AG08396 (cell line): ENCODE data around the gene RPS6KC1.
A peak's percentile ranks its signal among the peaks of the same experiment; 100 is the strongest.
"Not testable (repeated sequence)": the region's sequence is repeated elsewhere in the genome, so short reads cannot be mapped to it uniquely, and the experiment has no call there.

Experiments used
- DNase-seq: peaks from one replicate; pipeline ENCODE4 v3.0.0; 2012; ENCODE audit warnings: low spot score, mixed read lengths

RPS6KC1 gene

DNA sequence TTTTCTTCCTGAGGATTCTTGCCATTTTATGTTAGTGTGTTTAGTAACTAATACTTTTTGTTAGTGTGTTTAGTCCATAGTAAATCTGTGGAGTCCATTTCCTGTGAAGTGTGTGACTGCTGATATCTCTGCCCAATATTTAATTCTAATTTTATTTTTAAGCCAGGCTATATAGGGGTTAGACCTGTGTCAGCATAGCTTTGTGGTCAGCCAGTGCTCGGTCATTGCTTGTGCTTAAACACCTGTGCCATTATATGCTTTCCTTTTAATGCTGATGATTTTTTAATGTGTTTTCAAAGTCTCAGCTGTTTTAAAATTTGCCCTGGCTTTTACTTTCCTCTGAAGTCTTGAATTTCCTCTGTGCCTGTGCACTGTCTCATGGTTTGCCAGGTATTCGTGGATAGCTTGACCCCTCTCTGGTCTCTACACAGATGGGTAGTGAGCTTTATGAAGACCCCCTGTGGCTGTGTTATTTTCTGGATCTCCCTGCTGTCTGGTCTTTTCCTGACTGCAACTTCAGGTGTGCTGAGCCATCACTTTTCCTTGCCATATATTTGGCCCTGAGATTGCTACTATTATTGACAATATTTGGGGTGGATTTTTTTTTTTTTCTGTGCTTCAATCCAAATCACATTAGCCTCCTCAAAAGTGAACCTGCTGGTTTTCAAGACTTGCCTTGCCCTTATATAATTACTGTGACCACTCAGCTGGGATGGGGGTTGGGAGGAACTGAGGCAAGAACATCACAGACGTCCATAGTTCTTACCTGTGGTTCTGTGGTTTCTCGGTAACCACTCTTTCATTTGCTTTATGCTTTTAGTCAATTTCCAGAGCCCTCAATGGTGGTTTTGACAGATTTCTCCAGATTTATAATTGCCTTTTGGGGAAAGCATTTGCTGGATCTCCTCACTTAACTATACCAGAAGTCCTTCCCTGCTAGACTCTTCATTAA, 59.6 kb downstream of the RPS6KC1 start:
- no peak for DNase-seq

DNA sequence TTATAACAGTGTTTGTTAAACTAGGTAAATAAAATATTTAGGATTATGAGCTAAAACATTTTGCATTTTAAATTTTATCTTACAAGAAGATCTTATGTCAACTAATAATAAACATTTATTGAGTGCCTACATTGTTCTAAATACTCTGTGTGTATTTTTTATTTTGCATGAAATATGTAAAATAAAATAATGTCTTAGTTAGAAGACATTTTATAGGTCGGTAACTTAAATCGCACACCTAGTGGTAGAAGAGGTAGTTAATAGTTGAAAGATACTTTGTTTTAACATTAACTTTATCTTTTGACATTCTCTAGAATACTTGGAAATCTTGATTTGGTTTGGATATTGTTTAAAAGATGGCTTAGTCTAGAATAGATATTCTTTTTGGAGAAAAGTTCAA, 60.5 kb downstream of the RPS6KC1 start:
- no peak for DNase-seq

DNA sequence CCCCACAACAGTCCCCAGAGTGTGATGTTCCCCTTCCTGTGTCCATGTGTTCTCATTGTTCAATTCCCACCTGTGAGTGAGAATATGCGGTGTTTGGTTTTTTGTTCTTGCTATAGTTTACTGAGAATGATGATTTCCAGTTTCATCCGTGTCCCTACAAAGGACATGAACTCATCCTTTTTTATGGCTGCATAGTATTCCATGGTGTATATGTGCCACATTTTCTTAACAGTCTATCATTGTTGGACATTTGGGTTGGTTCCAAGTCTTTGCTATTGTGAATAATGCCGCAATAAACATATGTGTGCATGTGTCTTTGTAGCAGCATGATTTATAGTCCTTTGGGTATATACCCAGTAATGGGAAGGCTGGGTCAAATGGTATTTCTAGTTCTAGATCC, 61.7 kb downstream of the RPS6KC1 start:
- not testable (repeated sequence) for DNase-seq

DNA sequence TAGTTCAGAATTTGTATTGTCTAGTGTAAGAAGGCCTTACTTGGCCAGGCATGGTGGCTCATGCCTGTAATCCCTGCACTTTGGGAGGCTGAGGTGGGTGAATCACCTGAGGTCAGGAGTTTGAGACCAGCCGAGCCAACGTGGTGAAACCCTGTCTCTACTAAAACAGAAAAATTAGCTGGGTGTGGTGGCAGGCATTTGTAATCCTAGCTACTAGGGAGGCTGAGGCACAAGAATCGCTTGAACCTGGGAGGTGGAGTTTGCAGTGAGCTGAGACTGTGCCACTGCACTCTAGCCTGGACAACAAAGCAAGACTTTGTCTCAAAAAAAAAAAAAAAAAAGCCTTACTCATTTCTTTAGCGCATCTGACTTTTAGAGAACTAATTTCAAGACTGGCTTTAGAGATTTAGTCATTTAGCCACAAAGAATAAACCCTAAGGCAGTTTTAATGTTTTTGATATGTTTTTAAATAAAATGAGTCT, 66.7 kb downstream of the RPS6KC1 start:
- not testable (repeated sequence) for DNase-seq

DNA sequence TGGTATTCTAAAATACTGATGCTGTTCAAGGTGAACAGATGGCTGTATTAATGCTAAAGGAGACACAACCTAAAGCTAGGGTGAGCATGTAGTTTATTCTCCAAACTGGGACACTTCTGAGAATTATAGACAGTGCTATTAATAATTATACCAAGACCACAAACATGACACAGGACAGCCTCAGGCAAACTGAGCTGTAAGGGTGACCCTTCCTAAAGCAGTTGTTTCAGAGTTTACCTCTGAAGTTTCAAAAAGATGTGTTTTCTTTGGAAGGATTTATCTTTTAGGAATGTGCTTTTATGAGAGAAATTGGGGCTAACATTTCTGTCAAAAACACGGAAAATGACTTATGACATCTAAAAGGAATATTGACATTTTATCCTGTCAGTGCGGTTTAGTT, 68.8 kb downstream of the RPS6KC1 start:
- no peak for DNase-seq

DNA sequence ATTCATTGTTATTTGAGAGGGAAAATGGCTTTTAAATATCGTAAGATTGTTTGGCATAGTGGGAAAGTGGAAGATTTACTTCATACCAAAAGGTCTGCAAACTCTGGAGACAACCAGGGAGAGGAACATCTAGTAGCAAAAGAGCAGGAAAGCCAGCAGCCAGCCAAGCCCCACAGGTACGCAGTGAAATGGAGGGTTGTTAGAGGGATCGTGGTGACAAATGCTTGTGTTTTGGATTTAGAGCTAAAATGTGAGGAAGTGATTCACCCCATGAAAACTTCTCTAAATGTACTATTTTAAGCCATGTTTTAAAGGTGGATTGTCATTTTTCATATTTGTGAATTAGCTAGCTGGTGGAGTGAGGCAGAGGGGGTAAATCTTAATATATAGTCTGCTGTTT, 69.3 kb downstream of the RPS6KC1 start:
- no peak for DNase-seq

DNA sequence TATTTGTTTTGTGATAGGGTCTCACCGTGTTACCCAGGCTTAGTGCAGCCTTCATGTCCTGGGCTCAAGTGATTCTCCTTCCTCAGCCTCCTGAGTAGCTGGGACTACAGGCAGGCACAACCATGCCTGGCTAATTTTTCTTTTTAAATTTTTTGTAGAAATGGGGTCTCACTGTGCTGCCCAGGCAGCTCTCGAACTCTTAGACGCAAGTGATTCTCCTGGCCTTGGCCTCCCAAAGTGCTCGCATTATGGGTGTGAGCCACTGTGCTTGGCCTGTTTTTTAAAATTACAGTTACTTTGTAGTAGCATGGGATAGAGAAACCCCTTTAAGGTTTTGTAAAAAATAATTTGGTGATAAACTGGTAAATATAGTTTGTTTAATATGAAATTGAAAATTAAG, 69.9 kb downstream of the RPS6KC1 start:
- no peak for DNase-seq

DNA sequence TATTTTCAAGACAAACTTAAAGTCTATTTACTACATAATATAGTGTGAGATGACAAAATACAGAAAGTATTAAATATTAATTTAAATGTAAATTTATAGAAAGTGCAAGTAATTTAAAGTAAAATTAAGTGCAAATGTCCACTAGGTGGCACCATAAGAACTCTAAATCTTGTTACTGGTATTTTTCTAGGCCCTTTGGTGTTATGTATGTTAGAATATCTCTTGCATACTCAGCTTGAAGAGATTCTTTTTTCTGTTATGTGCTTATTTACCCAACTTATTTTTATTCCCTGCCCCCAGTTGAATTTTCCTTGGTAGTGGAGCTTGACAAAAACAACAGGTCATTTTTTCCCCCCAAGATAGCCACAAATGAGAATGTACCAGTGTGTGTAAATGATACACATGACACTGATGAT, 71.5 kb downstream of the RPS6KC1 start:
- DNase-seq: peak; percentile 6

DNA sequence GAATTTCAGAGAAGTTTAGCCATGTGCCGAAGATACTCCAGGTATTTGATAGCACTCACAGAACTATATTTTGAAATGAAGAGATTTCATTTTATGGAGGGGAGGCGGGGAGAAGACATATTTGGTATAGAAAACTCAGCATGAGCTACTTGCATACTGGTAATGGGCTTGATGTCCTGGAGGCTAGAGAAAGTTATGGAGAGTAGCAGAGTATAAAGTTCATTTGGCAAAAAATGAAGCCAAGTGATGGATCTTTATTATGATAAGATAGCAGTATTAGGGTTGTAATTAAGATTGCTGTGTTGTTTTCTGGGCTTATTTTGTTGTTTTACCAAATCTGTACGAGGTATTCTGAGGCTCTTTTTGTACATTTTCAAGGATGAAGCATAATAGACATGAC, 72.0 kb downstream of the RPS6KC1 start:
- DNase-seq: no peak

DNA sequence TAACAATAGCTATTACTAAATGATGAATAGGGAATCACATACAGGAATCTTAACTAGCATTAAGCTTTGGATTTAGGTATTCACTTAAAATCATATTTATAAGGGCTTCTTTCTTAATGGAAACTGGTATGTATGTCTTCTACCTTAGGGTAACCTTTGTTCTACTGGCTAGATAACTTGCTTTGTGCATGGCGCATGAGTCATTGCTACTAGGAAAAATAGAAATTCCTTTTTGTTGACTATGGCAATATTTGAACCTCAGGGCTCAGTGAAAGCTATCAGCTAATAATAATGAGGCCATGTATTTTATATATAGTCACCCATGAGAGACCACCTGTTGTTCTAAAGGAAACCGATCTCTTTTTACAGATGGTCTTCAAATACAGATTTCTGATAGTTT, 72.5 kb downstream of the RPS6KC1 start:
- peak; percentile 5 for DNase-seq

DNA sequence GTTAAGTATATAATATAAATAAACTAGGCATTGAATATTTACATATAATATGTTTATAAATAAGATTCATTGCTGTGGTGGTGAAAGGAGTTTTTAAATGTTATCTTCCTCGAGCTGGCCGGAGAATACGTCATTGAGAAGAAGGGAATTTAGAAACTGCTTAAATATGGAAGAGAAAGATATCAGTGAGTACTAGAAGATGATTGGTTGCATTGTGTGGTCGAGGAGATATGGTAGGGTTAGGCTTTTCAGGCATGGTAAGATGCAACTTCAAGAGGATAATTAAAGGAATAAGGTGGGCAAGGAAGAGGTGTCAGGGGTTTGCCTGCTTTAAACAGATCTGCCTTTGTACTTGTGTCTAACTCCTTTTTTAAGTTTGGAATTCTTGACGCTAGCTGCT, 73.5 kb downstream of the RPS6KC1 start:
- DNase-seq: no peak

DNA sequence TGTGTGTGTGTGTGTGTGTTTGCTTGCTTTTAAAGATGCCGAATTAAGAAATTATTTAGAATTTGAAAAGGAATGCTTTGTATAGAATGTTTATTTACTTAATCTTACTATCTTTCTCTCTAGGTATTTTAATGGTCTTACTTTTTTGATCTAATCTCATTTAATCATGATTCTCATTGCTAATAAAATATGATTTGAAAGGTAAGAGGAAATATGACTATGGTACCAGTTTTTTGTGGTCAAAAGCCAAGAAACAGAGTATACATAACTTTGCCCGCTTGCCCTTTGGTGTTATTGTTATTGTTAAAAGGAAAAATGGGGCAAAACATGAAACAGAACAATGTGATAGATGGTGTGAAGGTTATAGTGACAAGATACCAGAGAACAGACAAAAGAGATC, 74.6 kb downstream of the RPS6KC1 start:
- DNase-seq: no peak

DNA sequence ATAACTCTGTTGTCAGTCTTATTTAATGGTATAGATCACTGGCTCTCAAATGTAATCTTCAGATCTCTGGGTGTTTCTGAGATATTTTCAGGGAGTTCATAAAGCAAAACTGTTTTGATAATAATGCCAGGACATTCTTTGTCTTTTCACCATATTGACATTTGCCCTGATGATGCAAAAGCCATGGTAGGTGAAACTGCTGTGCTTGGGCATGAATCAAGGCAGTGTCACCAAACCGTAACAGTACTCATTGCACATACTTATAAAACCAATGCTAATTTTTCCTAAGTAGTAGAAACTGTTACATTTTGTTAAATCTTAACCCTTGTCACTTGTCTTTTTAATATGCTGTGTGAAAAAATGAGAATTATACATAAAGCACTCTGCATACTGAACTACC, 76.0 kb downstream of the RPS6KC1 start:
- DNase-seq: no peak

DNA sequence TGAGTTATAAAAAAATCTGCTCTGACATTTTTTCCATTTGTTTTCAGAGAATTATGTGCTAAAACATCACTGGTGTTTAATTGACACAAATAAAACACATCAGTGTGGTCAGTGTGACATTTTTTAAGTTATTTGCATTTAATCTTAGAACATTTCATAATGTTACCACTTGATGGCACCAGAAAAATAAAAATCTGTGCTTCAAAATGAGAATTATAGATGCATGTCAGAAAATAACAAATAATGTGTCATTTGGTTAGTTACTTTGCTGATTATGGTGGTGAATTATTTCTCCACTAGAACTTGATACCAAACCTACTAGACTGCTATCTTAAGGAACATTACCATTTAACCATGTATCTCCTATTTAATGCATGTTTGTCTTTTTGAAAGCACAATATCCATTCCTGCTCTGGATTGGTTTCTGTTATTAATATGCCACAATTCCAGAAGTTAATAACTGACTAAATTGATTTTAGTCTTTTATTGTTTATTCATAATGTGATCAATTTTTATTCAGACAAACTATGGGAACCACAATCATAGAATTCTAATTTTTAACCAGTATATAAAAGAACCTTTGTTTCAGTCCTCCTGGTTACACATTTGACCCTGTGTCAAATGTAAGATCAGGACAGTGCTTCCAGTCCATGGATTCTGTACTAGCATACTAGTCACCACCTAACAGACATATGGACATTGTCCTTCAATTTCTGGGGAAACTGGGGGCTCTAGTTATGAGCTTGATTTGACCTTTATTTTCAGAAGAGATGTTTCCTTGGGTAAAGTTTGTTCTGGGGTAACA, 81.0 kb downstream of the RPS6KC1 start:
- no peak for DNase-seq

DNA sequence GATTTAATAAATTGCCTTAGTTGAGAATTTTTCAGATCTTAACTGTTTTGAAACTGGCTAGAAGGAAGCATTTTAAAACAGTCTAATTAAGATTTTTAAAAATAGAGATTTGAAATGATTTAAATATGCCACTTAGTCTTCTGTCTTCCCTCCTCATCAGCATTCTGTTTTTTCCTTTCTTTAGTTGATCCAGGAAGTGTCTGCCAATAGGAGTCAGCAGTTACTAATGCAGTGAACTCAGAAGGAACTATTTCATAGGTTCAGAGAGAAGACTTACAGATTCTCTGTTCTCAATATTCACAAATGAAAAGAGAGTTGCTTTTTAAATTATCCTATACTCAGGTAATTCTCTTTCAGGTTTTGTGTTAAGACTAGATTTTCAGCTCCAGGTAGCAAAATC, 84.5 kb downstream of the RPS6KC1 start:
- DNase-seq: peak; percentile 11

DNA sequence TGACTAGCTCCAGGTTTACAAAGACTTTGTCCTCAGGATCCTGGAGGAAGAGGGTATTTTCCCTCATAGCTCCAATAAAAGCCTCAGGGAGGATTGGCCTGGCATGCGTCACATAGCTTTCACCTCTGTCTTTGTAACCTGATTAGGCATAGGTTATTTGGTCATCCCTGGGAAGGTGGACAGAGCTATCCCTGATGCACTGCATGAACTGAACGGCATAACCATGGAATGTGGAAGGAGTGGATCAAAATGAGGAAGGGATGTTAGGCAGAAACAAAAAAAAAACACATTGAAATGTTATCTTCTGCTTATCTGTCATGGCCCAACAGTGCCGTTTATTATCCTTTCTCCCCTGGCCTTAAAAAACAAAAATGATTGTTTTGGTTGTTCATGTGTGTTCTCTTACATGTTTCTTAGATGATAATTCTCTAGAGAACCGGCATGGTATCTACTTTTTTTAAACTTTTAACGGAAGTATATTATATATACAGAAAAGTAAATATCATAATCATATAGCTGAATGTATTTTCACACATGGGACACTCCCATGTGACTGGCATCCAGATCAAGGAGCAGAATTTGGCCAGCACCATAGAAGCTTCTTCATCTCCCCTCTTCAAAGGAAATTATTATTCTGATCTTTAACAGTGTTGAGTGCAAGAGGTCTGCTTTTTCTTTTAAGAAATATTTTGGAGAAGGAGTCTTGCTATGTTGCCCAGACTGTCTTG, 85.3 kb downstream of the RPS6KC1 start:
- no peak for DNase-seq

DNA sequence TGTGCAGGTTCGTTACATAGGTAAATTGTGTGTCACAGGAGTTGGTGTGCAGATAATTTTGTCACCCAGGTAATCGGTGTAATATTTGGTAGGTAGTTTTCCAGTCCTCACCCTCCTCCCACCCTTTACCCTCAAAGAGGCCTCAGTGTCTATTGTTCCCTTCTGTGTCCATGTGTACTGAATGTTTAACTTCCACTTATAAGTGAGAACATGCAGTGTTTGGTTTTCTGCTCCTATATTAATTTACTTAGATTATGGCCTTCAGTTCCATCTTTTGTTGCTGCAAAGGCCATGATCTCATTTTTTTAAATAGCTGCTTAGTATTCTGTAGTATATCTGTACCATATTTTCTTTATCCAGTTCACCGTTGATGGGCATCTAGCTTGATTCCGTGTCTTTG, 87.3 kb downstream of the RPS6KC1 start:
- DNase-seq: no peak

DNA sequence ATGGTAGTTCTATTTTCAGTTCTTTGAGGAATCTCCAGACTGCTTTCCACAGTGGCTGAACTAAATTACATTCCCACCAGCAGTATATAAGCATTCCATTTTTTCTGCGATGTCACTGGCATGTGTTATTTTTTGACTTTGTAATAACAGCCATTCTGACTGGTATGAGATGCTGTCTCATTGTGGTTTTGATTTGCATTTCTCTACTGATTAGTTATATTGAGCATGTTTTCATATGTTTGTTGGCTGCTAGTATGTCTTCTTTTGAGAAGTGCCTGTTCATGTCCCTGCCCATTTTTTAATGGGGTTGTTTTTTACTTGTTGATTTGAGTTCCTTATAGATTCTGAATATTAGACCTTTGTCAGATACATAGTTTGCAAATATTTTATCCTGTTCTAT, 87.9 kb downstream of the RPS6KC1 start:
- DNase-seq: no peak

DNA sequence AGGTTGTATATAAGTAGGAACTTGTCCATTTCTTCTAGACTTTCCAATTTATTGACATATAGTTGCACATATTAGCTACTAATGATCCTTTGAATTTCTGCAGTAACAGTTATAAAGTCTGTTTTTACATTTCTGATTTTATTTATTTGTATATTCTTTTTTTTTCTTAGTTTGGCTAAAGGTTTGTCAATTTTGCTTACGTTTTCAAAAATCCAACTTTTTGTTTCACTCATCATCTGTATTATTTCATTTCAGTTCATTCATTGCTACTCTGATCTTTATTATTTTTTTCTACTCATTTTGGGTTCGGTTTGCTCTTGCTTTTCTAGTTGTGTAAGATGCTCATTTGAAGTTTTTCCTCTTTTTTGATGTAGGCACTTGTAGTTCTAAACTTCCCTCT, 97.9 kb downstream of the RPS6KC1 start:
- DNase-seq: no peak

DNA sequence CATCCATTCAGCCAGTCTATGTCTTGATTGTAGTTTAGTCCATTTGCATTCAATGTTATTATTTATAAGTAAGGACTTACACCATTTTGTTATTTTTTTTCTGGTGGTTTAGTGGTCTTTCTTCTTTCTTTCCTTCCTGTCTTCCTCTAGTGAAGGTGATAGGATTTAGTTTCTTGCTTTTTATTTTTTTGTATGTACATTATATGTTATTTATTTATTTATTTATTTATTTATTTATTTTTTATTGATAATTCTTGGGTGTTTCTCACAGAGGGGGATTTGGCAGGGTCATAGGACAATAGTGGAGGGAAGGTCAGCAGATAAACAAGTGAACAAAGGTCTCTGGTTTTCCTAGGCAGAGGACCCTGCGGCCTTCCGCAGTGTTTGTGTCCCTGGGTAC, 99.0 kb downstream of the RPS6KC1 start:
- not testable (repeated sequence) for DNase-seq

DNA sequence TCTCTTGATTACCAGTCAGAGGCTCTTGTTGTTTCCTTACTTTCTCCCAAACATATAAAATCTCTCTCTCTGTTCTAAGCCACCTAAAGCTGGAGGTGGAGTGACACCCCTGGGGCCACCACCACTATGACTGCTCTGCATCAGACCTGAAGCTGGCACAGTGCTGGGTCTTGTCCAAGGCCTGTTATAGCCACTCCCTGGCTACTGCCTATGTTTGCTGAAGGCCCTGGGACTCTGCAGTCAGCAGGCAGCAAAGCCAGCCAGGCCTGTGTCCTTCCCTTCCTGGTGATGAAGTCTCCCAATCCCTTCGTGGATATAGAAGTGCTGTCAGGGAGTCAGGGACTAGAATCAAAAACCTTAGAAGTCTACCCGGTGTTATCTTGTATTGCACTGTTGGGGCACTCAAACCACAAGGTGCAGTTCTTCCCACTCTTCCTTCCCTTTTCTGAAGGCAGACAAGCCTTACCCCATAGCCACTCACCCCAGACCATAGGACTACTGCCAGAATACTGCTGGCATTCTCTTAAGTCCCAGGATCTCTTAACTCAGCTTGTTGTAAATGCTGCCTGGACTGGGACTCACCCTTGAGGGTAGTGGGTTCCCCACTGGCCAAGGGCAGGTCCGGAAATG, 103.1 kb downstream of the RPS6KC1 start:
- DNase-seq: no peak

DNA sequence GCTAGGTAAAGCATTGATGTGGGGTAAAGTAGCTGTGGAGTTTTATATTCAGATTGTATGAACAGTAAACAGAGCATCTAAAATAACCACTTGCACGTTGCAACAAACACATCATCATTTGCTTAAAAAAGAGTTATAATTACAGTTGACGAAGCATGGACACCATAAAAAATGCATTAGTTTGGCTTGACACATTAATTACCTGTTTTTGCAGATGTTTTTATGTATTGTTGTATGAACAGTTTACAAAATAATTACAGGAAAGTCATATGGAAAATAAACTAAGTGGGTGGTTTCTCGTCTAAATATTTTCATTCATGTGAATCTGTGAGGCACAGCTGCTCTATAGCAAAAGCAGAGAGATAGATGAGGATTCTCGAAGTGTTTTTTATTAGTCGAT, 108.3 kb downstream of the RPS6KC1 start:
- no peak for DNase-seq
